Esophagus muscularis mucosa (tissue), 4 donors: Measurements from ENCODE around the gene GREB1. TPM values are rescaled to one million over a fixed set of nuclear protein-coding genes. Genes with fewer than 3 reads are reported as not detected.

ENCODE experiments used
- DNase-seq: peaks from one replicate; pipeline ENCODE4 v3.0.0-alpha.2; 2017; ENCODE audit errors: extremely low spot score
- H3K27ac ChIP-seq, 4 donors: fragments of 200-600 bp; sonication (generic); replicated peaks in 1 of 4; 1 replicate in 3 of 4; 2 replicates in 1 of 4; pipeline ENCODE4 v1.5.1; 2016 to 2019; ENCODE audit warnings: mild to moderate bottlenecking in 1 of 4
- H3K27me3 ChIP-seq, 4 donors: fragments of 200-600 bp; sonication (generic); one replicate each; pipeline versions ENCODE4 v1.5.1 to v1.6.0; 2016 to 2019
- H3K36me3 ChIP-seq, 4 donors: fragments of 200-600 bp; sonication (generic); one replicate each; pipeline ENCODE4 v1.5.1; 2016 to 2019
- H3K4me1 ChIP-seq, 4 donors: fragments of 200-600 bp; sonication (generic); one replicate each; pipeline ENCODE4 v1.5.1; 2016 to 2019
- H3K4me3 ChIP-seq, 4 donors: fragments of 200-600 bp; sonication (generic); 1 replicate in 2 of 4; 2 replicates in 2 of 4; pipeline ENCODE4 v1.5.1; 2016 to 2019; ENCODE audit warnings: mild to moderate bottlenecking in 4 of 4, moderate library complexity in 1 of 4
- H3K9me3 ChIP-seq, 4 donors: fragments of 200-600 bp; sonication (generic); 1 replicate in 3 of 4; 2 replicates in 1 of 4; pipeline ENCODE4 v1.5.1; 2016 to 2019
- CTCF ChIP-seq, 3 experiments: fragments of 200-600 bp in 2 of 3; fragments of 450-650 bp in 1 of 3; sonication (generic) in 2 of 3; IDR thresholded peaks; one replicate each; pipeline ENCODE4 v1.5.1; 2017 to 2019; ENCODE audit warnings: antibody characterized with exemption in 3 of 3, mild to moderate bottlenecking in 2 of 3, moderate library complexity in 1 of 3
- EP300 ChIP-seq: sonication (generic); formaldehyde crosslinking; IDR thresholded peaks from one replicate; pipeline ENCODE4 v1.6.1; 2017; ENCODE audit warnings: antibody characterized with exemption
- POLR2A ChIP-seq: fragments of 450-650 bp; IDR thresholded peaks from one replicate; pipeline ENCODE4 v1.6.1; 2017; ENCODE audit warnings: antibody characterized with exemption, moderate library complexity, mild to moderate bottlenecking, low read depth
- POLR2AphosphoS5 ChIP-seq, 2 donors: sonication (generic); formaldehyde crosslinking; IDR thresholded peaks; one replicate each; pipeline ENCODE4 v1.6.1; 2017; ENCODE audit warnings: antibody characterized with exemption in 2 of 2
- WGBS: methylation state at CpG from one replicate; pipeline ENCODE4 v1.1.5; 2018; 5-methylcytosine and 5-hydroxymethylcytosine counted together
- intact Hi-C: fragments of 100-400 bp; cut with DNase I; formaldehyde crosslinking; loops from one replicate; pipeline ENCODE4 v1.15.1; 2023
- total RNA-seq, 4 donors: library from RNA; depleted of rRNA; stranded (reverse); fragments of >200 nt; gene quantifications; one replicate each; pipeline versions ENCODE4 v1.1.0 to v1.2.1, GENCODE V29; 2016

GREB1 gene
- total RNA-seq, 4 donors from 2014 or later: 3.7 to 11.0 (median 7.7) TPM

- WGBS: 73% methylated on average over 10 of the region's 10 CpGs
- H3K27me3 ChIP-seq: peaks cover 0 to 14% (median 0%) of the 10 kb centered on the region in 4 donors
- TF ChIP-seq EP300 (no peak), POLR2AphosphoS5 (IDR thresholded peaks at IDR 0.05) (no peak), CTCF (IDR thresholded peaks at IDR 0.05) (no peak), POLR2A (no peak)
- no peaks in the 10 kb centered on the region for H3K9me3 ChIP-seq
- no peak for DNase-seq
- H3K36me3 ChIP-seq: no peaks in the 10 kb centered on the region
- H3K27ac ChIP-seq: no peak overlapping the region
- no peak overlapping the region for H3K4me3 ChIP-seq
- no peaks in the 10 kb centered on the region for H3K4me1 ChIP-seq
- intact Hi-C loops: no loop called here
Measured at GRCh38 chr2:11532416-11533055, 1.3 kb upstream of the GREB1 start.

- Histone ChIP-seq H3K4me1 (peaks cover 3 to 4% (median 4%) of the 10 kb centered on the region in 4 donors), H3K4me3 (no peak overlapping the region), H3K27me3 (peaks cover 0 to 14% (median 0%) of the 10 kb centered on the region in 4 donors), H3K36me3 (no peaks in the 10 kb centered on the region), H3K9me3 (no peaks in the 10 kb centered on the region), H3K27ac (no peak overlapping the region)
- DNase-seq: no peak
- TF ChIP-seq POLR2AphosphoS5 (IDR thresholded peaks at IDR 0.05) (no peak), CTCF (IDR thresholded peaks at IDR 0.05) (no peak), POLR2A (no peak), EP300 (no peak)
- 77% methylated on average over 7 of the region's 7 CpGs for WGBS
- intact Hi-C loops: no loop called here
Measured at GRCh38 chr2:11534071-11534745, 363 bp downstream of the GREB1 start.

- no peak overlapping the region for H3K4me3 ChIP-seq
- TF ChIP-seq EP300: no peak
- TF ChIP-seq POLR2AphosphoS5 (IDR thresholded peaks at IDR 0.05): no peak
- no peak for TF ChIP-seq POLR2A
- TF ChIP-seq CTCF (IDR thresholded peaks at IDR 0.05): no peak
- 87% methylated on average over 7 of the region's 7 CpGs for WGBS
- H3K4me1 ChIP-seq: peaks cover 9 to 11% (median 11%) of the 10 kb centered on the region in 4 donors
- intact Hi-C loops: no loop called here
- H3K9me3 ChIP-seq: no peaks in the 10 kb centered on the region
- H3K36me3 ChIP-seq: no peaks in the 10 kb centered on the region
- H3K27ac ChIP-seq: no peak overlapping the region
- H3K27me3 ChIP-seq: peaks cover 0 to 14% (median 0%) of the 10 kb centered on the region in 4 donors
- DNase-seq: no peak
Measured at GRCh38 chr2:11534746-11535484, 1.1 kb downstream of the GREB1 start.

- DNase-seq: no peak
- H3K27me3 ChIP-seq: peaks cover 0 to 12% (median 0%) of the 10 kb centered on the region in 4 donors
- TF ChIP-seq POLR2A: no peak
- TF ChIP-seq EP300: no peak
- TF ChIP-seq CTCF (IDR thresholded peaks at IDR 0.05): no peak
- TF ChIP-seq POLR2AphosphoS5 (IDR thresholded peaks at IDR 0.05): no peak
- no peak overlapping the region for H3K4me3 ChIP-seq
- H3K4me1 ChIP-seq: peaks cover 18 to 21% (median 21%) of the 10 kb centered on the region in 4 donors
- H3K9me3 ChIP-seq: no peaks in the 10 kb centered on the region
- H3K27ac ChIP-seq: no peak overlapping the region
- no peaks in the 10 kb centered on the region for H3K36me3 ChIP-seq
- WGBS: 91% methylated on average over 6 of the region's 7 CpGs
- intact Hi-C loops: no loop called here
Measured at GRCh38 chr2:11535899-11536344, 2.1 kb downstream of the GREB1 start.
